ENCODE results near the gene RASAL2. TPM values are rescaled to one million over a fixed set of nuclear protein-coding genes. Genes with fewer than 3 reads are reported as not detected.

RASAL2 gene
- total and polyA plus RNA-seq, 11 donors, result 6.2 to 112 (median 39.9) TPM

- Histone ChIP-seq H3K4me3 (no peak overlapping the region), H3K27ac (no peak overlapping the region), H3K4me1 (peaks cover 0 to 34% (median 6%) of the 10 kb centered on the region in 12 donors), H3K36me3 (no peaks in the 10 kb centered on the region), H3K27me3 (no peaks in the 10 kb centered on the region), H3K9me3 (peaks cover 0 to 3% (median 0%) of the 10 kb centered on the region in 12 donors)
- ATAC-seq (no peak), DNase-seq (no peak)
- intact Hi-C loops (cut with DNase I), result no loop called here
- 53 to 71% (median 67%) methylated on average over 1 of the region's 1 CpG for WGBS, 4 donors
- no peak for TF ChIP-seq POLR2A (IDR thresholded peaks at IDR 0.05)
- no peak for TF ChIP-seq CTCF (IDR thresholded peaks at IDR 0.05)
Measured at GRCh38 chr1:178323067-178323466, 229.2 kb downstream of the RASAL2 start.

- Histone ChIP-seq H3K27ac (no peak overlapping the region), H3K27me3 (no peaks in the 10 kb centered on the region), H3K4me1 (peaks cover 0 to 43% (median 9%) of the 10 kb centered on the region in 12 donors), H3K9me3 (no peaks in the 10 kb centered on the region), H3K36me3 (no peaks in the 10 kb centered on the region), H3K4me3 (no peak overlapping the region)
- WGBS, 4 donors, result 90 to 96% (median 92%) methylated on average over 1 of the region's 1 CpG
- ATAC-seq (no peak), DNase-seq (no peak)
- intact Hi-C loops (cut with DNase I), result no loop called here
- TF ChIP-seq CTCF (IDR thresholded peaks at IDR 0.05), result no peak
- TF ChIP-seq POLR2A (IDR thresholded peaks at IDR 0.05), result no peak
Measured at GRCh38 chr1:178324003-178324402, 230.1 kb downstream of the RASAL2 start.

GRCh38 chr1:178328728-178329127 is 234.8 kb downstream of the RASAL2 start:
- 69 to 81% (median 76%) methylated on average over 3 of the region's 3 CpGs for WGBS, 4 donors

GRCh38 chr1:178330153-178330552 is 236.2 kb downstream of the RASAL2 start:
- Histone ChIP-seq H3K9me3 (no peaks in the 10 kb centered on the region), H3K27me3 (no peaks in the 10 kb centered on the region), H3K36me3 (no peaks in the 10 kb centered on the region), H3K4me1 (peaks cover 0 to 38% (median 12%) of the 10 kb centered on the region in 12 donors), H3K27ac (no peak overlapping the region), H3K4me3 (no peak overlapping the region)
- ATAC-seq (no peak), DNase-seq (no peak)
- TF ChIP-seq POLR2A (IDR thresholded peaks at IDR 0.05) (no peak), CTCF (IDR thresholded peaks at IDR 0.05) (no peak)
- intact Hi-C loops (cut with DNase I), result no loop called here
- 92 to 99% (median 93%) methylated on average over 1 of the region's 1 CpG for WGBS, 4 donors

More at GRCh38 chr1:178328728-178329127, 234.8 kb downstream of the RASAL2 start:
- Histone ChIP-seq H3K4me1 (peaks cover 0 to 41% (median 16%) of the 10 kb centered on the region in 12 donors), H3K4me3 (no peak overlapping the region), H3K9me3 (no peaks in the 10 kb centered on the region), H3K27ac (peak overlapping the region in 2 of 12 donors; percentile 6 to 46), H3K36me3 (no peaks in the 10 kb centered on the region), H3K27me3 (no peaks in the 10 kb centered on the region)
- intact Hi-C loops (cut with DNase I), result loop anchor here in 1 of 10 donors (5.0 kb wide), 1 partner anchor 134 kb away; no protein-coding TSS in a partner anchor
- DNase-seq (no peak), ATAC-seq (peak in 3 of 4 donors; percentile 59 to 85 (median 77))
- TF ChIP-seq CTCF (IDR thresholded peaks at IDR 0.05), result no peak
